ENCODE data around the gene SRSF7.
"Not testable (repeated sequence)": the region's sequence is repeated elsewhere in the genome, so short reads cannot be mapped to it uniquely, and the experiment has no call there.

Gene SRSF7

DNA sequence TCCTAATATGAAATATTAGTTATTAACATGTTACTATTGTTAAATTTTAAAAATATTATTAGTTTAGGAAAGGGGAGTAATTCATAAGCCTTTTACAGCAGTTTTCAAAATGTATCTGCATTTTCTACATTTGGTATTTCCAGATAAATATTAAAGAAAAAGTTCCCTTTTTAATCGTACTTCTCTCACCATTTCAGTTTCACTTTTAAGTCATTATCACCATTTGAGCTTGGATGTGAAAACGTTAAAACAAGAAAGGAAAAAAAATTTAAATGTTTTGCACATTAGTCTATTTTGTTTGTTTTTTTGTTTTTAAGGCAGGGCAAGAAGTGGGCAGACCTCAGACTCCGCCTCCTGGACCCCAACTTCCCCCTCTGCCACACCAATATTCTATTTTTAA lies 3.3 kb upstream of the SRSF7 start:
- in situ Hi-C loops (cut with MboI; ENCODE audit: low sequenced_read_pairs) = no loop called here

DNA sequence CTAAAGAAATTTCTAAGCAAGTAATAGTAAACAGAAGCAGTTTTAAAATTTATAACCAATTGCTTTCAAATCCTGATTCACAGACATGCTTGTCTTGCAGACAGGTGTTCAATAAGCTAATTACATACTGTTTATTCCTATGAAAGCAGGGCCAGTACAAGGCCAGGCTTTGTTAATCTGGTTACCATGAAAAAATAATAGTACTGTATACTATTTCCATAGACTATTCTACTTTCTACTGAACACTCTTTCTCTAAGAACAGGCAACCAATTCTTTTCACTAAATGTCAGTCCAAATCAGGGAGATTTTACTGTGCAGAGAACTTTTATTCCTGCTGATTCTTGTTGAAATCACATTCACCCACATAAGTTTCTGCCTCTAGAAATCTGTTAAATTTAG lies 2.9 kb upstream of the SRSF7 start:
- in situ Hi-C loops (cut with MboI; ENCODE audit: low sequenced_read_pairs) = no loop called here

DNA sequence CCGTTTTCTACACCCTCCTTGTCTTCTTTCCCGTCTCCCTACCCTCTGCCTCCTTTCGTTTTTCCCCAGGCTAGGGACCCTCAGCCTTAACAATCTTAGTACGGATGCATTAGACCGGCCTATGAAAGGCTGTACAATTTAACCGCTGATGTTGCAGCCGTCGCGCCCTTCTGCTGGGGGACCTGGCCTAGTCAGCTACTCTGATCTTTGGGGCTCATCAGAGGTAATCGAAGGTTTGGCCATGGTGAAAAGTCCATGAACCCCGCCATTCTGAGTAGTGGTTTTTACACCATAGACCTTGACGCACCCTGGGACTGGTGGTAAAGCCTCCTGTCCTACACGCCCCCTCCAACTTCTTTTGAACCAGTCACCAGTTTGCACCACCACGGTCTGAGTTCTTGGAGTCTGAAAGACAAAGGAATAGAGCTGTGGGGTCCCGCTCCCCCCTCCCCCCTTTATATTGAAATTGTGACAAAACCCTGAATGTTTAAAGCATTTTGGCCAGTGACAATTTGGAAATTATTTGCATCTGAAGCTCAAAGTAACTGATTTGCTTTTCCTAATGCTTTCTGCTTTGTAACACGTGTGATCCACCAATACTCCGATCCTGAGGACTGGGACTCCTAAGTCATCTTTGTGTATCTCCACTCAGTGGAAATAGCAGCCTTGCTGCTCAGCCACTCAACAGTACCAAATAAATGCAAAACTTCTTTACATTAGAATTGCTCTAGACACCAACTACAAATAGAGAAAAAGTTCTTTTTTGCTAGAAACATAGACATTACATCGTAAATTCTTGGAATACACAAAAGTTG lies 642 bp upstream of the SRSF7 start:
- in situ Hi-C loops (cut with MboI; ENCODE audit: low sequenced_read_pairs) = no loop called here

DNA sequence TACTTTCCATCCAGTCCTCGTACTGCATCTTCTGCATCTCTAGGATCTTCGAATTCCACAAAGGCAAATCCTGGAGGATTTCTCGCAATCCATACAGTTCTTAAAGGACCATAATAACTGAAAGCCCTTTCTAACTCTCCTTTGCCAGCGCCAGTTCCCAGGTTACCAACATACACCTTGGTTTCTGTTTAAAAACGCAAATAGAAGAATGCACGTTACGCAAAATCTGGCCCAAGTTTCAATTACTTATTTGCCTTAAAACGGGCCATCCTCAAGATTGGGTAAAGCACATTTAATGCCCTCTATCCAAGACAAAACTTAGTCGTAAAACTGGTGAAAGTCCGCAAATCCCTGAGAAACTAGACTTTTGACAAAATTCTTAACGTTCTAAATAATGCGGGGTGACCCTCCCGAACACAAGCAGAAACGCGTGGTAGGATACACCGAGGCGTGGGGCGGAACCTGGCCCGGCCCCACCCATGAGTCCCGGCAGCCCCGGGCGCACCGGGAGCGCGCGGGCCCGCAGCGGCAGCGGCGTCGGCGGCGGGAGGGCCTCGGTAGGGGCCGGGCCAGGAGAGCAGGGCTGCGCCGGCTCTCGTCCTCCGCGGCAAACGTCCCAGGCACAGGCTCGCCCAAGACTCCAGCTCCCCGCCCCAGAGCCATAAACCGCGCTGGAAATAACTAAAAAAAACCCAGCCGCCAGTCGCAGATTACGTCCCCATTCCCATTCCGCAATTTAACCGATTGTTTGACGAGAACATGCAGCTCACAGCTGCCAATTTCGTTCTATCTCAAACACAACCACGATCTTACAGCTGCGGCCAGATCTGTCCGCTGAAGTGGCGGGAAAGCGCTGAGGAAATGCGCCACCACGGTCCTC lies 910 bp downstream of the SRSF7 start:
- in situ Hi-C loops (cut with MboI; ENCODE audit: low sequenced_read_pairs) = no loop called here

DNA sequence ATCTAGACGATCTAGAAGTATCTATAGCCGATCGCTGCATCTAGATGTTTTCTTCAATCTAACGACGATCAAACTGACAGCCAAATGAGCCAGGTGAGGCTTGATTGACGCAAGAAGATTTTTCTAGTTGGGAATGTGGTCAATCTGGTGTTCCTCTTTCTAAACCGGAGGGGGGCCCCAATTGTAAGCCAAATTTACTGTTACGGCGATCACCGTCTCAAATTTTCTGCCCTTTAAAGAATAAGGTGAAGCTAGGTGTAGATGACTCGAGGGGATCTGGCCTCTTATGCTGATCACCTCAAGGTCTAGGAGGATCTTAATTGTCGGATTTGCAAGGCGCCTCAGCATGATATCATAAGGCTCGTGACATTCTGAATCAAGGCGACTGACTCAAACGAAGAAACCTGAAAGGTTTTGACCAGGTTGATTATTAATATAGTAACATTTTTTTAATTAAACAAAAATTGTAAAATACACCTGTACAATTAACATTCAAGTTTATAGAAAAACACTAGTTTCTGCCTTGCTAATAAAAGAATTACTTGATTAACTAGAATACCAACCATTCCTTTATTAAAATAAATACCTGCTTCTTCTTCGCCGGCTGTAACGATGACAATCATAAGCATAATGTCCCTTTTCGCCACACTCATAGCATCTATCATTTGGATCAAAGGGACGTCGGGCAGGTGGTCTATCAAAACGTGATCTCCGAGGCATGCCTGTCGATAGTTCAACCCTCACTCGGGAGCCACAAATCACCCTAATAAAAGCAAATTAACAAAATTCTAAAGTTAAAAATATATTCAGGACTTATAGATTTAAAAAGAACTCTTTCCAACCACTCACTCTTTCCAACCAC lies 2.0 kb downstream of the SRSF7 start:
- in situ Hi-C loops (cut with MboI; ENCODE audit: low sequenced_read_pairs) = loop anchor here (10.0 kb wide), 1 partner anchor 444 kb away; no protein-coding TSS in a partner anchor

DNA sequence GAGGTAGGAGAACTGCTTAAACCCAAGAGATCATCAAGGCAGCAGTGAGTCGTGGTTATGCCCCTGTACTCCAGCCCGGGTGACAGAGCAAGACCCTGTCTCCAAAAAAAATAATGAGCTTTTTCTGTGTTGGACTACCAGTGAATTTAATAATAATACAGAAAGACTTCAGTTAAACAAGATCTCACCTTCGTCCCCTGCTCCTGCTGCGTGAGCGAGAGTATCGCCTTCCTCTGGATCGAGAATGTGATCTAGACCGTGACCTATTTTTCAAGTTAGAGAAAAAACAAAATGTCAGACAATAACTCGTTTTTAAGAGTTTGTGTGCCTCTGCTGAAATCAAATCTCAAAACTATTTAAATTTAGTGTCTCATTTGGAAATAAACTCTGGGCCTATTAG lies 2.8 kb downstream of the SRSF7 start:
- in situ Hi-C loops (cut with MboI; ENCODE audit: low sequenced_read_pairs) = loop anchor here (10.0 kb wide), 1 partner anchor 444 kb away; no protein-coding TSS in a partner anchor

DNA sequence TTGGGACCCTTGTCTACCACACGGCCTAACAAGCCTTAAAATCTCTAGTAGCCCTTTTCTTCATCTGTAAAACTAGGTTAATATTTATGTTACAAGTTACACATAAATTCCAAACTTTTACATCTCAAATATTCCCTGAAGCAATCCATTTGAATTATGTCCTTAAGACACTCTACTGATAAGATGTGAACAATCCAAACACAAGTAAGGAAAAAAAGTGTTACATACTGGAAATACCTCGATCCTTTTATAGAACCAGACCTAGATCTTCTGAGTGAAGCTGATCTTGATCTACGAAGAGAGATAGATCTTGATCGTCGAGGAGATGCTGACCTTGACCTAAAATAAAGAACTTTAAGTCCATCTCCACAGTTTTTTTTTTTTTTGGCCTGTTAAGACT lies 3.3 kb downstream of the SRSF7 start:
- in situ Hi-C loops (cut with MboI; ENCODE audit: low sequenced_read_pairs) = loop anchor here (10.0 kb wide), 1 partner anchor 443 kb away; no protein-coding TSS in a partner anchor

- in situ Hi-C loops (cut with MboI; ENCODE audit: low sequenced_read_pairs) = loop anchor here (10.0 kb wide), 1 partner anchor 442 kb away; no protein-coding TSS in a partner anchor
Measured at GRCh38 chr2:38747007-38747424, 4.1 kb downstream of the SRSF7 start.

GRCh38 chr2:38745267-38745666 lies 5.9 kb downstream of the SRSF7 start:
- in situ Hi-C loops (cut with MboI; ENCODE audit: low sequenced_read_pairs) = loop anchor here (10.0 kb wide), 1 partner anchor 440 kb away; no protein-coding TSS in a partner anchor

GRCh38 chr2:38744399-38744780 lies 6.8 kb downstream of the SRSF7 start:
- in situ Hi-C loops (cut with MboI; ENCODE audit: low sequenced_read_pairs) = loop anchor here (10.0 kb wide), 1 partner anchor 440 kb away; no protein-coding TSS in a partner anchor

DNA sequence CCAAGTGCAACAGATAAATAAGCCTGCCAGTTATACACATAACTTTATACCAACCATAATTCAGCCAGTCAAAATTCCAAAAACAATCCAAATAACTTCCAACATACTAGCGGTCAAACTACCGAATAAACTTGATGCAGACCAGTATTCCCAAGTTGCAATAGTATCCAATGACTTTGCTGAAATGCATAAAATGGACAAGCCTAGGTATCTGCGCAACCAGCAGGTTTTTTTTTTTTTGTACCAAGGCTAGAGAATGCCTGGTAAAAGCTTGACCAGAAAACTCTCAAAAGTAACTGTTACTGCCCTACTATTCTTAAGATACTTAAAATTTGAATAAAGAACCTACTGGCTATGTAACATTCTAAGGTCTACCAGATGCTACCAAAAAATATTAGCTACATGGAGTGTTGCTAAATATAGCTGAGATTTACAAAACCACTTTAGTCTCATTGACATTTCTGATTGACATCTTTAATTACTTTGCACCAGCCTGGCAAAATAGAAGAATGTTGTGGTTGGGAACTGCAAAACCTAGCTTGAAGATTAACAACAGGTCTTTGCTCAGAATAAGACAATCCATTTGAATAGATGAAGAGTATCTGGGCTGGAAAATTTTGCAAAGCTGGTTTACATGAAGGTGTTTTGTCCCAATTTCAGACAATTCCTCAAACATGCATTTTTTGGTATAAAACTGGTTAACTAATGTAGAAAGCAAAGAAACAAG lies 7.3 kb downstream of the SRSF7 start:
- in situ Hi-C loops (cut with MboI; ENCODE audit: low sequenced_read_pairs) = loop anchor here (10.0 kb wide), 1 partner anchor 439 kb away; no protein-coding TSS in a partner anchor

DNA sequence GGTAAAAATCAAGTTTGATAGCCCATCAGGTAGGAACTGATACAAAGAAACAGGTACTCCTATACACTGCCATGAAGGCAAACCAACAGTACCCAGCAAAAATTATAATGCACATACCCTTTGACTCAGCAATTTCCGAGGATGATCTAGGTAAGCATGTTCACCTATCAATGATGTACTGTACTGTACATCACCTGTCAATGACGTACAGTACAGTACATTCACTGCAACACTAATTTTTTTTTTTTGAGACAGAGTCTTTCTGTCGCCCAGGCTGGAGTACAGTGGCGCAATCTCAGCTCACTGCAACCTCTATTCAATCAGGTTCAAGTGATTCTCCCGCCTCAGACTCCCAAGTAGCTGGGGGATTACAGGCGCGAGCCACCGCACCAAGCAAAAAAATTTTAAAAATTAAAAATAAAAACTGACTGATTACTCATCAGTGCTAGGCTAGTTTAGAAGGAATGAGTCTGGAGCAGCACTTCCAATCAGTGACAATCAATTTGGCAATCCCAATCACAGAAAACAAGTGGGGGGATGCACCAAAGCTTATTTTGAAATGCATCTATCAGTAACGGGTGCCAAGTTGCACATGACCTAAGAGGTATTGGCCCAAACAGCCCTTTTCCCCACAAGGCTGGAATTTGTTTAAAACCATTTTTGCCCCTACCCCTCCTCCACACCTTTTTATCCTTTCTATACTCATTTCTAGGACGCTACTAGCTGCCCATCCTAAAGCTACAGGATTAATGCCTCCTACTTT lies 8.2 kb downstream of the SRSF7 start:
- in situ Hi-C loops (cut with MboI; ENCODE audit: low sequenced_read_pairs) = loop anchor here (10.0 kb wide), 1 partner anchor 438 kb away; no protein-coding TSS in a partner anchor

GRCh38 chr2:38740851-38741731 lies 10.1 kb downstream of the SRSF7 start:
- in situ Hi-C loops (cut with MboI; ENCODE audit: low sequenced_read_pairs) = loop anchor here (10.0 kb wide), 1 partner anchor 436 kb away; no protein-coding TSS in a partner anchor

DNA sequence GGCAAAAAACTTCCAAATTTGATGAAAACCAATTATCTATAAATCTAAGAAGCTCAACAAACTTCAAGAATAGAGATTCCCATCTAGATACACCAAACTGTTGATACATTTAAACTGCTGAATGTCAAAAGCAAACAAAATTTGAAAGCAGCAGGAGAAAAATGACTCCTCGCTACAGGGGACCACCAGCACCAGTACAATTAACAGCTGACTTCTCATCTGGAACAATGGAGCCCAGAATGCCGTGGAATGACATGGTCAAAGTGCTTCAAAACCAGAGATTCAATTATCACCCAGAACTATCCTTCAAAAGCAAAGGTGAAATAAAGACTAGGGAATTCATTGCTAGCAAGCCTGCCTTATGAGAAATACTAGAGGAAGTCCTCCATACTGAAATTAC lies 11.6 kb downstream of the SRSF7 start:
- in situ Hi-C loops (cut with MboI; ENCODE audit: low sequenced_read_pairs) = no loop called here

DNA sequence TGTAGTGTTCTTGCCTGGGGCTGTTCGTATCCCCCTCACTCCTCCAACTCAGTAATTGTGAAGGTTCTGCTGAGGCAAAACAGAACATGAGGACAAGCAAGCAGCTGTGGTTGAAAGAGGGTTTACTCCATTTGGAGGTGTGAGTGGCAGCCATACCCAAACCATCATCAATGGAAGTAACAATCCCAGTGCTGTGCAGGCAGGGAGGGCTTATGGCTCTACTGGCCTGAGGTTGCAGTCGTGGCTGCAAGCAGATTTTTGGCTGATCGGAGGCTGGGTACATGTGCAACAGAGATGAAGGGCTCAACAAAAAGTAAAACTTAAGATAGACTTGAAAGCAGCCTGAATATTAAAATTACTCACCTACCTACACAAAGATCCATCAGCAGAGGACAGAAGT lies 13.2 kb downstream of the SRSF7 start:
- in situ Hi-C loops (cut with MboI; ENCODE audit: low sequenced_read_pairs) = no loop called here

GRCh38 chr2:38737000-38737698 lies 14.0 kb downstream of the SRSF7 start:
- in situ Hi-C loops (cut with MboI; ENCODE audit: low sequenced_read_pairs) = not testable (repeated sequence)

- in situ Hi-C loops (cut with MboI; ENCODE audit: low sequenced_read_pairs) = no loop called here
Measured at GRCh38 chr2:38735999-38736320, 15.2 kb downstream of the SRSF7 start.

Measured in HL-60/S4 treated with retinoic acid at 250 ng/mL for 4 days and 3 days (cell line).